Tibial nerve (tissue), 4 donors: ENCODE data around the gene DGCR6L. TPM values are rescaled to one million over a fixed set of nuclear protein-coding genes. Genes with fewer than 3 reads are reported as not detected.
"Not testable (repeated sequence)": the region's sequence is repeated elsewhere in the genome, so short reads cannot be mapped to it uniquely, and the experiment has no call there.

Experiments used
- DNase-seq, 2 donors: peaks; one replicate each; pipeline ENCODE4 v3.0.0-alpha.2; 2019; ENCODE audit warnings: low spot score in 2 of 2
- H3K27ac ChIP-seq, 4 donors: fragments of 200-600 bp; sonication (generic) in 3 of 4; one replicate each; pipeline ENCODE4 v1.5.1; 2017 to 2019; ENCODE audit warnings: mild to moderate bottlenecking in 1 of 4
- H3K27me3 ChIP-seq, 2 donors: fragments of 200-600 bp; sonication (generic) in 1 of 2; one replicate each; pipeline versions ENCODE4 v1.5.1 to v1.6.0; 2017 to 2019
- H3K36me3 ChIP-seq, 3 donors: fragments of 200-600 bp; sonication (generic); one replicate each; pipeline ENCODE4 v1.5.1; 2018 to 2019
- H3K4me1 ChIP-seq, 4 donors: fragments of 200-600 bp; sonication (generic) in 3 of 4; one replicate each; pipeline ENCODE4 v1.5.1; 2017 to 2019
- H3K4me3 ChIP-seq, 4 donors: fragments of 200-600 bp; sonication (generic) in 3 of 4; one replicate each; pipeline ENCODE4 v1.5.1; 2017 to 2019; ENCODE audit warnings: mild to moderate bottlenecking in 1 of 4, moderate library complexity in 1 of 4
- H3K9me3 ChIP-seq, 4 donors: fragments of 200-600 bp; sonication (generic) in 3 of 4; one replicate each; pipeline ENCODE4 v1.5.1; 2017 to 2019
- CTCF ChIP-seq, 5 experiments: fragments of 200-600 bp in 3 of 5; fragments of 450-650 bp in 2 of 5; sonication (generic) in 3 of 5; IDR thresholded peaks; one replicate each; pipeline ENCODE4 v1.5.1; 2016 to 2019; ENCODE audit warnings: antibody characterized with exemption in 5 of 5, mild to moderate bottlenecking in 3 of 5, moderate library complexity in 2 of 5
- EP300 ChIP-seq, 2 donors: sonication (generic); formaldehyde crosslinking; IDR thresholded peaks; one replicate each; pipeline ENCODE4 v1.6.1; 2017; ENCODE audit warnings: antibody characterized with exemption in 2 of 2, mild to moderate bottlenecking in 1 of 2
- POLR2A ChIP-seq, 2 donors: fragments of 450-650 bp; IDR thresholded peaks; one replicate each; pipeline ENCODE4 v1.6.1; 2017; ENCODE audit warnings: antibody characterized with exemption in 2 of 2, mild to moderate bottlenecking in 2 of 2, moderate library complexity in 2 of 2
- WGBS, 2 donors: methylation state at CpG; one replicate each; pipeline ENCODE4 v1.1.5; 2018; 5-methylcytosine and 5-hydroxymethylcytosine counted together
- total RNA-seq, 4 donors: library from RNA; depleted of rRNA; stranded (reverse); fragments of >200 nt; gene quantifications; one replicate each; pipeline ENCODE4 v1.1.0, GENCODE V29; 2016

DGCR6L gene
- total RNA-seq, 4 donors from 2014 or later, result 57.6 to 87.9 (median 66.8) TPM

GRCh38 chr22:20285473-20286311 is 34.2 kb downstream of the DGCR6L start:
- not testable (repeated sequence) for H3K36me3 ChIP-seq, H3K4me3 ChIP-seq, H3K9me3 ChIP-seq, H3K27me3 ChIP-seq, H3K4me1 ChIP-seq, H3K27ac ChIP-seq
- 38 to 42% methylated on average over 11 of the region's 12 CpGs for WGBS, 2 donors
- peak; percentile 60 to 93 (median 79) for TF ChIP-seq CTCF (IDR thresholded peaks at IDR 0.05)
- peak; percentile 78 to 94 for DNase-seq

GRCh38 chr22:20284471-20285086 is 35.3 kb downstream of the DGCR6L start:
- H3K36me3 ChIP-seq, result no peaks in the 10 kb centered on the region
- no peaks in the 10 kb centered on the region for H3K4me1 ChIP-seq
- no peaks in the 10 kb centered on the region for H3K9me3 ChIP-seq
- no peak overlapping the region for H3K4me3 ChIP-seq
- no peaks in the 10 kb centered on the region for H3K27me3 ChIP-seq
- H3K27ac ChIP-seq, result no peak overlapping the region
- TF ChIP-seq EP300 (IDR thresholded peaks at IDR 0.05), result no peak
- TF ChIP-seq CTCF (IDR thresholded peaks at IDR 0.05), result no peak
- TF ChIP-seq POLR2A (IDR thresholded peaks at IDR 0.05), result no peak
- DNase-seq, result no peak
- WGBS, 2 donors, result 79 to 86% methylated on average over 6 to 7 of the region's 13 CpGs

GRCh38 chr22:20283674-20284066 is 36.2 kb downstream of the DGCR6L start:
- Histone ChIP-seq H3K27me3 (no peaks in the 10 kb centered on the region), H3K4me1 (no peaks in the 10 kb centered on the region), H3K4me3 (no peak overlapping the region), H3K27ac (no peak overlapping the region), H3K36me3 (no peaks in the 10 kb centered on the region), H3K9me3 (no peaks in the 10 kb centered on the region)
- no peak for DNase-seq
- 68 to 72% methylated on average over 5 of the region's 5 CpGs for WGBS, 2 donors
- no peak for TF ChIP-seq POLR2A (IDR thresholded peaks at IDR 0.05)
- TF ChIP-seq EP300 (IDR thresholded peaks at IDR 0.05), result no peak
- no peak for TF ChIP-seq CTCF (IDR thresholded peaks at IDR 0.05)

- WGBS, 2 donors, result 77 to 79% methylated on average over 7 to 11 of the region's 15 CpGs
- no peak for DNase-seq
- no peak overlapping the region for H3K4me3 ChIP-seq
- no peaks in the 10 kb centered on the region for H3K36me3 ChIP-seq
- no peaks in the 10 kb centered on the region for H3K9me3 ChIP-seq
- no peaks in the 10 kb centered on the region for H3K4me1 ChIP-seq
- TF ChIP-seq EP300 (IDR thresholded peaks at IDR 0.05) (no peak), CTCF (IDR thresholded peaks at IDR 0.05) (no peak), POLR2A (IDR thresholded peaks at IDR 0.05) (no peak)
- no peak overlapping the region for H3K27ac ChIP-seq
- H3K27me3 ChIP-seq, result no peaks in the 10 kb centered on the region
Observed at GRCh38 chr22:20282901-20283673, 36.8 kb downstream of the DGCR6L start.

GRCh38 chr22:20281891-20282290 is 38.0 kb downstream of the DGCR6L start:
- no peaks in the 10 kb centered on the region for H3K4me1 ChIP-seq
- H3K4me3 ChIP-seq, result no peak overlapping the region
- H3K36me3 ChIP-seq, result no peaks in the 10 kb centered on the region
- no peak for DNase-seq
- no peak overlapping the region for H3K27ac ChIP-seq
- no peak for TF ChIP-seq CTCF (IDR thresholded peaks at IDR 0.05)
- no peak for TF ChIP-seq POLR2A (IDR thresholded peaks at IDR 0.05)
- TF ChIP-seq EP300 (IDR thresholded peaks at IDR 0.05), result no peak
- no peaks in the 10 kb centered on the region for H3K27me3 ChIP-seq
- H3K9me3 ChIP-seq, result no peaks in the 10 kb centered on the region
- 74 to 76% methylated on average over 11 to 12 of the region's 12 CpGs for WGBS, 2 donors

- H3K4me1 ChIP-seq, H3K9me3 ChIP-seq, H3K4me3 ChIP-seq, H3K36me3 ChIP-seq, H3K27me3 ChIP-seq, DNase-seq, H3K27ac ChIP-seq: not testable (repeated sequence)
- 76 to 92% methylated on average over 4 to 9 of the region's 9 CpGs for WGBS, 2 donors
Observed at GRCh38 chr22:20281473-20281872, 38.4 kb downstream of the DGCR6L start.
